K562 (cell line): ENCODE data around the gene BCORL1. TPM values are rescaled to one million over a fixed set of nuclear protein-coding genes. Genes with fewer than 3 reads are reported as not detected.

Experiments
- ATAC-seq: fragments of 200-7000 bp; cut with Tn5 transposase; 3 replicates; pipeline ENCODE4 v1.9.1; 2020; ENCODE audit warnings: moderate library complexity
- BruUV-seq: library from RNA; stranded (reverse); fragments of 400-500 nt; replicated peaks from 2 replicates; lab custom pipeline; 2021; lab: Mats Ljungman, UMichigan
- CTCF ChIA-PET: fragments of 300-600 bp; formaldehyde crosslinking; extraction: SDS; loops from one replicate; lab custom pipeline; 2021; ENCODE audit warnings: low intra/inter-chr PET ratio; lab: Yijun Ruan, JAX
- POLR2A ChIA-PET: fragments of 300-600, 350-650 bp; sonication (Branson Sonifier 250); formaldehyde crosslinking; extraction: SDS; loops from one replicate; lab custom pipeline; 2021; ENCODE audit warnings: antibody characterized with exemption, inconsistent platforms; lab: Yijun Ruan, JAX
- DNase-seq, 4 experiments: peaks; one replicate each; pipeline versions ENCODE4 v3.0.0 to v3.0.0-alpha.2; 2011 to 2018; ENCODE audit warnings: low spot score in 3 of 4, mixed read lengths in 3 of 4; ENCODE audit errors: extremely low read depth in 1 of 4
- FAIRE-seq: peaks from 2 replicates; lab custom pipeline; 2011; peaks lifted over from hg19 to GRCh38; lab: Jason Lieb, UNC
- H2AFZ ChIP-seq: 2 replicates; pipeline ENCODE4 v1.6.0; 2011; ENCODE audit warnings: low read depth, low read length, control low read depth, inconsistent platforms
- H3K27ac ChIP-seq: fragments of 200-600 bp; 3 replicates; pipeline ENCODE4 v1.8.0; 2011; ENCODE audit warnings: low read depth, mild to moderate bottlenecking, control low read depth, inconsistent platforms, low read length, moderate library complexity, mixed read lengths; ENCODE audit errors: extremely low read depth
- H3K27me3 ChIP-seq, 2 experiments: fragments of 300-600 bp in 1 of 2; 2 replicates in 1 of 2; 3 replicates in 1 of 2; pipeline versions ENCODE4 v1.6.0 to v1.8.0; 2011; ENCODE audit warnings: inconsistent platforms in 2 of 2, low read length in 2 of 2, mild to moderate bottlenecking in 1 of 2, mixed read lengths in 1 of 2, moderate library complexity in 1 of 2; ENCODE audit not compliant: control insufficient read depth in 2 of 2, insufficient read depth in 2 of 2
- H3K36me3 ChIP-seq: fragments of 300-600 bp; 3 replicates; pipeline ENCODE4 v1.8.0; 2011; ENCODE audit warnings: mild to moderate bottlenecking, low read length, inconsistent platforms; ENCODE audit not compliant: control insufficient read depth, insufficient read depth
- H3K4me1 ChIP-seq, 2 experiments: fragments of 200-600 bp in 1 of 2; replicated peaks in 1 of 2; 2 replicates in 1 of 2; 3 replicates in 1 of 2; pipeline versions ENCODE4 v1.5.1 to v1.8.0; 2011; ENCODE audit warnings: inconsistent platforms in 2 of 2, low read length in 2 of 2, mild to moderate bottlenecking in 1 of 2, mixed read lengths in 1 of 2, moderate library complexity in 1 of 2; ENCODE audit not compliant: control insufficient read depth in 2 of 2, insufficient read depth in 2 of 2
- H3K4me2 ChIP-seq: 2 replicates; pipeline ENCODE4 v1.6.1; 2011; ENCODE audit warnings: low read length, control low read depth, inconsistent platforms, mixed read lengths; ENCODE audit not compliant: insufficient read depth
- H3K4me3 ChIP-seq: fragments of 200-600 bp; sonication (generic), shearing (Covaris generic); 2 replicates; pipeline ENCODE4 v1.5.1; 2016; ENCODE audit warnings: control low read depth, inconsistent platforms
- H3K79me2 ChIP-seq: fragments of 200-600 bp; 3 replicates; pipeline ENCODE4 v1.8.0; 2011; ENCODE audit warnings: low read length, inconsistent platforms; ENCODE audit not compliant: control insufficient read depth, insufficient read depth
- H3K9ac ChIP-seq, 2 experiments: 2 replicates each; pipeline versions ENCODE4 v1.6.0 to v1.6.1; 2011; ENCODE audit warnings: low read depth in 2 of 2, low read length in 2 of 2, control low read depth in 1 of 2, inconsistent platforms in 1 of 2, mild to moderate bottlenecking in 1 of 2, mixed read lengths in 1 of 2; ENCODE audit not compliant: insufficient read depth in 1 of 2
- H3K9me1 ChIP-seq: one replicate; pipeline ENCODE4 v1.6.0; 2011; ENCODE audit warnings: inconsistent platforms, mild to moderate bottlenecking, low read length, moderate library complexity; ENCODE audit not compliant: control insufficient read depth, insufficient read depth
- H3K9me3 ChIP-seq: replicated peaks from 2 replicates; pipeline ENCODE4 v1.5.1; 2011; ENCODE audit warnings: low read depth, low read length, inconsistent platforms; ENCODE audit not compliant: control insufficient read depth, insufficient read depth
- H4K20me1 ChIP-seq: replicated peaks from 2 replicates; pipeline ENCODE4 v1.6.1; 2011; ENCODE audit warnings: low read length, inconsistent platforms, mixed read lengths; ENCODE audit not compliant: control insufficient read depth, insufficient read depth
- CREB3 ChIP-seq: fragments of 450-650 bp; conservative IDR thresholded peaks from 2 replicates; pipeline ENCODE4 v1.6.1; 2016; ENCODE audit warnings: missing genetic modification characterization, low read depth, mild to moderate bottlenecking, missing compliant biosample characterization, moderate library complexity
- FOXJ3 ChIP-seq: sonication (generic); formaldehyde crosslinking; IDR thresholded peaks from 2 replicates; pipeline ENCODE4 v1.4.0; 2020; ENCODE audit warnings: mild to moderate bottlenecking, missing genetic modification reagents
- HDAC2 ChIP-seq: fragments of 450-650 bp; IDR thresholded peaks from 2 replicates; pipeline ENCODE4 v1.6.1; 2016; ENCODE audit warnings: mild to moderate bottlenecking
- HNRNPK ChIP-seq: fragments of 200-400 bp; formaldehyde crosslinking; IDR thresholded peaks from one replicate; pipeline ENCODE4 v1.6.1; 2018; ENCODE audit warnings: mild to moderate bottlenecking, low read depth, low read length; ENCODE audit not compliant: poor library complexity, severe bottlenecking
- IFI16 ChIP-seq: fragments of 250-450 bp; sonication (Bioruptor Pico); IDR thresholded peaks from 2 replicates; pipeline ENCODE4 v2.1.2; 2022; ENCODE audit warnings: mild to moderate bottlenecking, inconsistent platforms
- PTTG1 ChIP-seq: fragments of 450-650 bp; IDR thresholded peaks from 2 replicates; pipeline ENCODE4 v1.6.1; 2016; ENCODE audit warnings: low read depth, mild to moderate bottlenecking, missing genetic modification characterization, missing compliant biosample characterization
- RAD21 ChIP-seq, 2 experiments: fragments of 250-450 bp in 1 of 2; fragments of 450-650 bp in 1 of 2; sonication (Bioruptor Pico) in 1 of 2; formaldehyde crosslinking in 1 of 2; IDR thresholded peaks in 1 of 2; conservative IDR thresholded peaks in 1 of 2; 2 replicates each; pipeline versions ENCODE4 v1.4.0 to v1.8.0; 2020 to 2022; ENCODE audit warnings: mild to moderate bottlenecking in 2 of 2, moderate library complexity in 1 of 2
- ZNF444 ChIP-seq: fragments of 250-450 bp; sonication (Bioruptor Pico); IDR thresholded peaks from 2 replicates; pipeline ENCODE4 v1.4.0; 2020; ENCODE audit warnings: mild to moderate bottlenecking, moderate library complexity
- WGBS: fragments of 100-300 bp; shearing (Covaris generic); methylation state at CpG from one replicate; pipeline ENCODE4 v1.1.6; 2016; ENCODE audit warnings: low coverage, mixed read lengths; ENCODE audit not compliant: insufficient coverage; ENCODE audit errors: missing lambda C conversion rate; 5-methylcytosine and 5-hydroxymethylcytosine counted together
- in situ Hi-C: fragments of 300-500 bp; cut with MboI; formaldehyde crosslinking; loops from 4 replicates; pipeline ENCODE4 v1.15.0; 2018; ENCODE audit warnings: inconsistent platforms, mixed read lengths
- intact Hi-C: fragments of 100-400 bp; cut with micrococcal nuclease; formaldehyde crosslinking; loops from 2 replicates; pipeline ENCODE4 v1.14.2; 2022
- polyA plus RNA-seq, 8 experiments: library from polyadenylated mRNA; depleted of rRNA in 4 of 8; stranded (reverse) in 5 of 8; unstranded in 3 of 8; fragments of >200 nt; fragmentation: Nextera tagmentation in 2 of 8; fragmentation: Illumina TruSeq in 1 of 8; extraction: Ambion mirVana in 2 of 8; extraction: Trizol in 1 of 8; gene quantifications; 2 replicates each; pipeline versions ENCODE4 v1.2.1 to v1.2.3, GENCODE V29; 2011 to 2014; ENCODE audit warnings: inconsistent platforms in 1 of 8, missing spikeins in 1 of 8
- total RNA-seq, 7 experiments: library from RNA; depleted of rRNA in 6 of 7; stranded (reverse); fragments of >200 nt in 6 of 7; fragmentation: Illumina TruSeq in 2 of 7; extraction: Trizol in 2 of 7; gene quantifications; 2 replicates each; pipeline versions ENCODE4 v1.2.1 to v1.2.3, GENCODE V29; 2011 to 2021; ENCODE audit warnings: low replicate concordance in 1 of 7

Gene BCORL1
- total and polyA plus RNA-seq, 9 of the 15 experiments (the other 6 are each of a cell fraction or from before 2014, with no cell fraction given), result 0.48 to 29.6 (median 2.1) TPM

GRCh38 chrX:129980001-129980401 lies 2.4 kb upstream of the BCORL1 start:
- H3K4me1 ChIP-seq, result peaks cover 2 to 25% of the 10 kb centered on the region in 2 experiments; a peak in 4 of 5 replicates
- ATAC-seq (no peak), FAIRE-seq (no peak), DNase-seq (no peak)
- 79% methylated on average over 5 of the region's 32 CpGs for whole genome bisulfite sequencing
- intact Hi-C loops (no loop called here), in situ Hi-C loops (no loop called here)
- peaks cover 8% of the 10 kb centered on the region for H3K79me2 ChIP-seq
- no peak overlapping the region for H3K27ac ChIP-seq
- no peak overlapping the region for H3K4me2 ChIP-seq
- peaks cover 6% of the 10 kb centered on the region; the same call in 1 of the 2 replicates for H4K20me1 ChIP-seq
- no peak for TF ChIP-seq RAD21 (CRISPR knock-in tag; conservative IDR thresholded peaks at IDR 0.05 in 1 of 2, IDR thresholded peaks at IDR 0.05 in 1 of 2)
- no peak for TF ChIP-seq IFI16 (CRISPR knock-in tag)
- TF ChIP-seq FOXJ3, result no peak
- TF ChIP-seq CREB3, result no peak
- no peak for TF ChIP-seq ZNF444 (CRISPR knock-in tag)
- no peak for TF ChIP-seq HDAC2
- no peak for TF ChIP-seq PTTG1 (tag)
- no peak for TF ChIP-seq HNRNPK
- H3K9me1 ChIP-seq, result no peaks in the 10 kb centered on the region
- no peak overlapping the region for H3K9ac ChIP-seq
- no peak overlapping the region for H3K4me3 ChIP-seq
- CTCF ChIA-PET, result no interaction called here
- H3K27me3 ChIP-seq, result no peaks in the 10 kb centered on the region
- no peak overlapping the region for H2AFZ ChIP-seq
- H3K9me3 ChIP-seq, result no peaks in the 10 kb centered on the region
- H3K36me3 ChIP-seq, result no peaks in the 10 kb centered on the region
- BruUV-seq, result no TSS peak
- POLR2A ChIA-PET, result no interaction called here
